Measurements from ENCODE around the gene EMILIN3. TPM values are rescaled to one million over a fixed set of nuclear protein-coding genes. Genes with fewer than 3 reads are reported as not detected.

The EMILIN3 gene
- total RNA-seq, 1 experiment from 2014 or later, result not detected

DNA sequence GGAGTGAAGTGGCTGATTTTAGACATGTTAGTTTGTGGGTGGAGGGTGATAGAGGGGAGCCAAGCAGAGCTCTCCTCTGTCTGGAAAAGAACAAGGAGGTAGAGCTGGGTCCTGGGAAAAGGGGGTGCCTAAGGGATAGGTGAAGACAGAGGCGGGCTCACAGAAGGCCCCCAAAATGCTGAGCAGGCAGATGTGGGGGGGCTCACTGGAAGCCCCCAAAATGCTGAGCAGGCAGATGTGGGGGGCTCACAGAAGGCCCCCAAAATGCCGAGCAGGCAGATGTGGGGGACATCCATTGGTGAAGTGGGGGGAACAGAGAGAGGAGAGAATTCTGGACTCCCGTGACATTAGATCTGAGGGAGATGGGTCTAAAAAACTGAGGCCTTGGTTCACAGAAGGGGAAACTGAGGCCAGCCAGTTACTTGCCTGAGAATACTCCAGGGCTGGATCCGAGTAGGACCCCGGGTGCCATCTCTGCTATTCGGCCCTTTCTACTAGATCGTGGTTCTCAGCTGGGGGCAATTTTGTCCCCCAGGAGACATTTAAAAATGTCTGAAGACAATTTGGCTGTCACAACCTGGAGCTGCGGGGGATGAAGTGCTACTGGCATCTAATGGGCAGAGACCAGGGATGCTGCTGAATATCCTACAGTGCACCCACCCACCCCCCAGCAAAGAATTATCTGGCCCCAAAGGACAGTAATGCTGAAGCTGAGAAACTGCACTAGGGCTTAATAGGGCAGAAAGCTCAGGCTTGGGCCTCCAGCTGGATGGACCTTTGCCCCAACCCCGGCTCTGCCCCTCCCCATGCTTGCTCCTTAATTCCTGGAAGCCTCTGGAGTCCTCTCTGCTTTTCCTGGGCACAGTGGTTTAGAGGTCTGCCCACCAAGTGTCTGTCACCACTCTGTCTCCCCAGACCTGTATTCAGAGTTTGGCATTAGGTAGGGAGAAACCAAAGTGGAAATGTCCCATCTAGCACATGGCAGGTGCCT is 23.8 kb downstream of the EMILIN3 start:
- Histone ChIP-seq H3K27ac (ENCODE audit: low read depth, low read length) (no peak overlapping the region), H3K79me2 (ENCODE audit: insufficient read depth, low read length) (no peaks in the 10 kb centered on the region; the same call in 1 of the 2 replicates), H3K4me1 (ENCODE audit: control insufficient read depth in 1 of 2, insufficient read depth in 2 of 2, low read length in 2 of 2) (peaks cover 6 to 21% of the 10 kb centered on the region in 2 experiments; a peak in 3 of 4 replicates), H3K9me2 (ENCODE audit: insufficient read depth) (no peaks in the 10 kb centered on the region), H3K9me3 (ENCODE audit: control insufficient read depth in 1 of 2, insufficient read depth in 1 of 2, low read depth in 1 of 2, low read length in 2 of 2) (no peaks in the 10 kb centered on the region), H2AFZ (ENCODE audit: low read depth, low read length, poor library complexity, severe bottlenecking) (no peak overlapping the region), H3K9ac (ENCODE audit: low read length) (no peak overlapping the region), H3K36me3 (ENCODE audit: control insufficient read depth in 1 of 2, insufficient read depth in 2 of 2, low read length in 2 of 2) (no peaks in the 10 kb centered on the region; a peak in 1 of 4 replicates), H3K4me2 (ENCODE audit: low read length) (no peak overlapping the region; the same call in 1 of the 2 replicates), H3K27me3 (ENCODE audit: insufficient read depth, low read length) (no peaks in the 10 kb centered on the region), H3K4me3 (replicated peaks in 1 of 2; ENCODE audit: low read depth in 1 of 2, low read length in 2 of 2) (no peak overlapping the region), H4K20me1 (ENCODE audit: insufficient read depth) (no peaks in the 10 kb centered on the region)
- POLR2A ChIA-PET, result no interaction called here
- TF ChIP-seq TCF7L2 (IDR thresholded peaks at IDR 0.05; ENCODE audit: borderline replicate concordance, extremely low read depth, insufficient read depth, insufficient read length), result no peak
- no peak for TF ChIP-seq JUND (IDR thresholded peaks at IDR 0.05)
- TF ChIP-seq ZNF274 (IDR thresholded peaks at IDR 0.05; ENCODE audit: low read depth, low read length), result no peak
- TF ChIP-seq YY1 (IDR thresholded peaks at IDR 0.05; ENCODE audit: extremely low read depth, insufficient replicate concordance, low read depth, low read length), result no peak
- no peak for TF ChIP-seq EZH2 (IDR thresholded peaks at IDR 0.05)
- TF ChIP-seq RAD21 (IDR thresholded peaks at IDR 0.05; ENCODE audit: low read depth), result no peak
- no peak for TF ChIP-seq EZH2phosphoT487 (IDR thresholded peaks at IDR 0.05; ENCODE audit: borderline replicate concordance)
- TF ChIP-seq, protein P1, sequence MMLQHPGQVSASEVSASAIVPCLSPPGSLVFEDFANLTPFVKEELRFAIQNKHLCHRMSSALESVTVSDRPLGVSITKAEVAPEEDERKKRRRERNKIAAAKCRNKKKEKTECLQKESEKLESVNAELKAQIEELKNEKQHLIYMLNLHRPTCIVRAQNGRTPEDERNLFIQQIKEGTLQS (IDR thresholded peaks at IDR 0.05), result no peak
- no peak for TF ChIP-seq CBX3 (IDR thresholded peaks at IDR 0.05; ENCODE audit: low read depth)
- TF ChIP-seq, protein P2, sequence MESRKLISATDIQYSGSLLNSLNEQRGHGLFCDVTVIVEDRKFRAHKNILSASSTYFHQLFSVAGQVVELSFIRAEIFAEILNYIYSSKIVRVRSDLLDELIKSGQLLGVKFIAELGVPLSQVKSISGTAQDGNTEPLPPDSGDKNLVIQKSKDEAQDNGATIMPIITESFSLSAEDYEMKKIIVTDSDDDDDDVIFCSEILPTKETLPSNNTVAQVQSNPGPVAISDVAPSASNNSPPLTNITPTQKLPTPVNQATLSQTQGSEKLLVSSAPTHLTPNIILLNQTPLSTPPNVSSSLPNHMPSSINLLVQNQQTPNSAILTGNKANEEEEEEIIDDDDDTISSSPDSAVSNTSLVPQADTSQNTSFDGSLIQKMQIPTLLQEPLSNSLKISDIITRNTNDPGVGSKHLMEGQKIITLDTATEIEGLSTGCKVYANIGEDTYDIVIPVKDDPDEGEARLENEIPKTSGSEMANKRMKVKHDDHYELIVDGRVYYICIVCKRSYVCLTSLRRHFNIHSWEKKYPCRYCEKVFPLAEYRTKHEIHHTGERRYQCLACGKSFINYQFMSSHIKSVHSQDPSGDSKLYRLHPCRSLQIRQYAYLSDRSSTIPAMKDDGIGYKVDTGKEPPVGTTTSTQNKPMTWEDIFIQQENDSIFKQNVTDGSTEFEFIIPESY (IDR thresholded peaks at IDR 0.05; ENCODE audit: extremely low read depth, insufficient replicate concordance, low read length), result no peak
- TF ChIP-seq SRF (IDR thresholded peaks at IDR 0.05; ENCODE audit: low read depth), result no peak
- TF ChIP-seq POLR2A (IDR thresholded peaks at IDR 0.05; ENCODE audit: borderline replicate concordance, extremely low read depth, insufficient read depth, insufficient read length), result no peak
- CTCF ChIA-PET, result interaction anchor here (1.2 kb wide), 1 partner anchor 170 kb away, joined by 3 read pairs; no protein-coding TSS in a partner anchor
- no peak for ATAC-seq
- DNase-seq (ENCODE audit: low read depth, low spot score), result no peak
- RAD21 ChIA-PET (ENCODE audit: low non-redundant PET in 1 of 2, low total read pairs in 2 of 2, uncharacterized antibody in 2 of 2, unreplicated experiment in 2 of 2), result no interaction called here
- intact Hi-C loops (cut with micrococcal nuclease), result no loop called here
- no TSS peak for BruUV-seq (replicated peaks)
